ENCODE data around the gene FOS. TPM values are rescaled to one million over a fixed set of nuclear protein-coding genes. Genes with fewer than 3 reads are reported as not detected.

FOS gene
- total RNA-seq (2022) (149 and 183 TPM in 2 replicates), Bru-seq, nascent RNA (percentile 99 among the genes with signal in this experiment), BruChase-seq, experiment 1, labeled RNA remaining after a 6-hour chase (percentile 89 among the genes with signal in this experiment), BruChase-seq, experiment 2, labeled RNA remaining after a 2-hour chase (percentile 80 among the genes with signal in this experiment)
- long read RNA-seq, transcript FOS-201 (4 exons, 2,158 nt), result major isoform, 22 of 35 reads
- long read RNA-seq, partial matches to known transcripts, result 2 of 35 reads
- long read RNA-seq, other reads (novel, unspliced or antisense), result 8 of 35 reads

DNA sequence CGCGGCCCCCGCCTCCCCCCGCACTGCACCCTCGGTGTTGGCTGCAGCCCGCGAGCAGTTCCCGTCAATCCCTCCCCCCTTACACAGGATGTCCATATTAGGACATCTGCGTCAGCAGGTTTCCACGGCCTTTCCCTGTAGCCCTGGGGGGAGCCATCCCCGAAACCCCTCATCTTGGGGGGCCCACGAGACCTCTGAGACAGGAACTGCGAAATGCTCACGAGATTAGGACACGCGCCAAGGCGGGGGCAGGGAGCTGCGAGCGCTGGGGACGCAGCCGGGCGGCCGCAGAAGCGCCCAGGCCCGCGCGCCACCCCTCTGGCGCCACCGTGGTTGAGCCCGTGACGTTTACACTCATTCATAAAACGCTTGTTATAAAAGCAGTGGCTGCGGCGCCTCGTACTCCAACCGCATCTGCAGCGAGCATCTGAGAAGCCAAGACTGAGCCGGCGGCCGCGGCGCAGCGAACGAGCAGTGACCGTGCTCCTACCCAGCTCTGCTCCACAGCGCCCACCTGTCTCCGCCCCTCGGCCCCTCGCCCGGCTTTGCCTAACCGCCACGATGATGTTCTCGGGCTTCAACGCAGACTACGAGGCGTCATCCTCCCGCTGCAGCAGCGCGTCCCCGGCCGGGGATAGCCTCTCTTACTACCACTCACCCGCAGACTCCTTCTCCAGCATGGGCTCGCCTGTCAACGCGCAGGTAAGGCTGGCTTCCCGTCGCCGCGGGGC, at the start of gene FOS:
Gene FOS (plus strand): TSS at position 407 of the 731 bp plus-strand sequence. CDS start 155 bp downstream, at position 562.
- intact Hi-C loops (cut with micrococcal nuclease; ENCODE audit: unreplicated experiment), result no loop called here
- CTCF ChIA-PET, result interaction anchor here (0.5 to 0.6 kb wide), 2 partner anchors 43 to 57 kb away, joined by 3 to 8 read pairs; no protein-coding TSS in a partner anchor
- peaks cover 19% of the 10 kb centered on the region for H3K4me1 Mint-ChIP-seq (ENCODE audit: low read depth, unreplicated experiment)
- DNase-seq, result peak; percentile 92
- BruUV-seq (replicated peaks), result no TSS peak
- H3K4me3 Mint-ChIP-seq (ENCODE audit: low read depth, unreplicated experiment), result peak within 1 kb of the TSS; percentile 94
- TF ChIP-seq, protein P1, sequence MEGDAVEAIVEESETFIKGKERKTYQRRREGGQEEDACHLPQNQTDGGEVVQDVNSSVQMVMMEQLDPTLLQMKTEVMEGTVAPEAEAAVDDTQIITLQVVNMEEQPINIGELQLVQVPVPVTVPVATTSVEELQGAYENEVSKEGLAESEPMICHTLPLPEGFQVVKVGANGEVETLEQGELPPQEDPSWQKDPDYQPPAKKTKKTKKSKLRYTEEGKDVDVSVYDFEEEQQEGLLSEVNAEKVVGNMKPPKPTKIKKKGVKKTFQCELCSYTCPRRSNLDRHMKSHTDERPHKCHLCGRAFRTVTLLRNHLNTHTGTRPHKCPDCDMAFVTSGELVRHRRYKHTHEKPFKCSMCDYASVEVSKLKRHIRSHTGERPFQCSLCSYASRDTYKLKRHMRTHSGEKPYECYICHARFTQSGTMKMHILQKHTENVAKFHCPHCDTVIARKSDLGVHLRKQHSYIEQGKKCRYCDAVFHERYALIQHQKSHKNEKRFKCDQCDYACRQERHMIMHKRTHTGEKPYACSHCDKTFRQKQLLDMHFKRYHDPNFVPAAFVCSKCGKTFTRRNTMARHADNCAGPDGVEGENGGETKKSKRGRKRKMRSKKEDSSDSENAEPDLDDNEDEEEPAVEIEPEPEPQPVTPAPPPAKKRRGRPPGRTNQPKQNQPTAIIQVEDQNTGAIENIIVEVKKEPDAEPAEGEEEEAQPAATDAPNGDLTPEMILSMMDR (IDR thresholded peaks at IDR 0.05; ENCODE audit: unreplicated experiment), result no peak
- H3K27me3 Mint-ChIP-seq (ENCODE audit: unreplicated experiment), result no peaks in the 10 kb centered on the region
- H3K36me3 Mint-ChIP-seq (ENCODE audit: insufficient read depth, unreplicated experiment), result peaks cover 70% of the 10 kb centered on the region
- peak within 1 kb of the TSS; percentile 98 for H3K27ac Mint-ChIP-seq (ENCODE audit: unreplicated experiment)
- H3K9me3 Mint-ChIP-seq (ENCODE audit: low read depth, unreplicated experiment), result no peaks in the 10 kb centered on the region

- Mint-ChIP-seq H3K27ac (ENCODE audit: unreplicated experiment) (peak overlapping the region; percentile 96), H3K36me3 (ENCODE audit: insufficient read depth, unreplicated experiment) (peaks cover 4% of the 10 kb centered on the region), H3K9me3 (ENCODE audit: low read depth, unreplicated experiment) (peaks cover 2% of the 10 kb centered on the region), H3K4me3 (ENCODE audit: low read depth, unreplicated experiment) (no peak overlapping the region), H3K4me1 (ENCODE audit: low read depth, unreplicated experiment) (peaks cover 64% of the 10 kb centered on the region), H3K27me3 (ENCODE audit: unreplicated experiment) (no peaks in the 10 kb centered on the region)
- CTCF ChIA-PET, result interaction anchor here (0.6 to 1.7 kb wide), 6 partner anchors 9 to 72 kb away, joined by 3 to 4 read pairs (median 3); no protein-coding TSS in a partner anchor
- peak; percentile 56 for DNase-seq
- intact Hi-C loops (cut with micrococcal nuclease; ENCODE audit: unreplicated experiment), result loop anchor here (2.0 to 5.0 kb wide), 3 partner anchors 29 to 103 kb away; partner anchors contain the start of gene NEK9
- TF ChIP-seq, protein P1 (IDR thresholded peaks at IDR 0.05; ENCODE audit: unreplicated experiment), result no peak
- BruUV-seq (replicated peaks), result no TSS peak
Observed at GRCh38 chr14:75229661-75230139, 48.9 kb upstream of the FOS start.

DNA sequence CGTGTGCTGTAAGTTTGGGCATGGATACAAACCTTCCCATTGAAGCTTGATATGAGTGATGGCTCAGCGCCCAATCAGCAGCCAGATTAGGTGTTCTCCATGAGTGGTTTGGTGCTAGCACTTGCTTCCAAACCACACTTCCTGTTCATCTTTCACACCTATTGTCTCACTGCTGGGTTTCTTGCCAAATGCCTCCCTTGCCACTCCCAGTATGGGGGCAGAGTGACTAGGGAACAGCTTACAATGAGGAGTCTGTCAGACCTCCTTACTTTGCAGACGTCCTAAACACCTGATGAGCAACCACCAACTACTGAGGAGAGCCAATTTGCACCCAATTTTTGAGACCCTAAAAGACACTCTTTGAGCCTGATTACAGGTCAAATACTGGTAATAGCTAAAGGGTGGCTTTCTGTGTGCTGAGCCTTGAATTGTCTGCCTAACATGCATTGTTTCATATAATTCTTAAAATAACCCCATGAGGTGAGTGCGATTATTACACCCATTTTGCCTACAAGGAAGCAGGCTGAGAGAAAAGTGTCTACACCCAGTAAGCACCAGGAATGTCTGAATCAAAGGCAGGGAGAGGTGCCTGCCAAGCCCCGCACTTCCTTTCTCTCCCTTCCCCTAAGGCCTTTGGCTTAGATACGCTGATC, 48.4 kb upstream of the FOS start:
- intact Hi-C loops (cut with micrococcal nuclease; ENCODE audit: unreplicated experiment), result loop anchor here (2.0 to 5.0 kb wide), 2 partner anchors 67 to 103 kb away; partner anchors contain the start of gene NEK9
- TSS peak; percentile 95 for BruUV-seq (replicated peaks)

More for the DNA sequence above, 48.4 kb upstream of the FOS start:
- CTCF ChIA-PET, result interaction anchor here (0.6 to 1.7 kb wide), 6 partner anchors 9 to 72 kb away, joined by 3 to 4 read pairs (median 3); no protein-coding TSS in a partner anchor
- Mint-ChIP-seq H3K27me3 (ENCODE audit: unreplicated experiment) (no peaks in the 10 kb centered on the region), H3K36me3 (ENCODE audit: insufficient read depth, unreplicated experiment) (peaks cover 5% of the 10 kb centered on the region), H3K9me3 (ENCODE audit: low read depth, unreplicated experiment) (peaks cover 3% of the 10 kb centered on the region), H3K27ac (ENCODE audit: unreplicated experiment) (peak overlapping the region; percentile 96), H3K4me3 (ENCODE audit: low read depth, unreplicated experiment) (no peak overlapping the region), H3K4me1 (ENCODE audit: low read depth, unreplicated experiment) (peaks cover 65% of the 10 kb centered on the region)
- peak; percentile 68 for DNase-seq
- TF ChIP-seq, protein P1 (IDR thresholded peaks at IDR 0.05; ENCODE audit: unreplicated experiment), result peak; percentile 33

Measured in Calu3 (cell line).